Left hindlimb (tissue), 1 donor: Measurements from ENCODE around the gene ANKRD31.

ENCODE experiments used
- DNase-seq: peaks from one replicate; pipeline ENCODE4 v3.0.0-alpha.2; 2018

ANKRD31 gene

GRCh38 chr5:75057561-75057960, 179.1 kb downstream of the ANKRD31 start:
- DNase-seq, result no peak

DNA sequence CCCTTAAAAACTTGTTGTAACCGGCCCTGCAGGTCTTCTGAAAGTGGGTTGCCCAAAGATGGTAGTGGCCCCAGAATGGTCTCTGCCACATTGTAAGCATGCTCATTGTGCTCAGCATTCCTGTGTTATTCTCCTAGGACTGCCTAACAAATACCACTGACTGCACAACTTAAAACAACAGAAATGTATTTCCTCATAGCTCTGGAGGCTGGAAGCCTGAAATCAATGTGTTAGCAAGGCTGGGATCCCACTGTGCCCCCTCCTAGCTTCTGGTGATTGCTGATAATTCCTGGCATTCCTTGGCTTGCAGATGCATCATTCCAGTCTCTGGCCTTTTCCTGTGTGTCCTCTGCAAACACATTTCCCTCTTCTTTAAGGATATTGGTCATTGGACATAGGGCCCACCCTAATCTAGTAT, 180.9 kb downstream of the ANKRD31 start:
- no peak for DNase-seq

- DNase-seq, result peak; percentile 53
Measured at GRCh38 chr5:75054134-75054930, 182.3 kb downstream of the ANKRD31 start.

DNA sequence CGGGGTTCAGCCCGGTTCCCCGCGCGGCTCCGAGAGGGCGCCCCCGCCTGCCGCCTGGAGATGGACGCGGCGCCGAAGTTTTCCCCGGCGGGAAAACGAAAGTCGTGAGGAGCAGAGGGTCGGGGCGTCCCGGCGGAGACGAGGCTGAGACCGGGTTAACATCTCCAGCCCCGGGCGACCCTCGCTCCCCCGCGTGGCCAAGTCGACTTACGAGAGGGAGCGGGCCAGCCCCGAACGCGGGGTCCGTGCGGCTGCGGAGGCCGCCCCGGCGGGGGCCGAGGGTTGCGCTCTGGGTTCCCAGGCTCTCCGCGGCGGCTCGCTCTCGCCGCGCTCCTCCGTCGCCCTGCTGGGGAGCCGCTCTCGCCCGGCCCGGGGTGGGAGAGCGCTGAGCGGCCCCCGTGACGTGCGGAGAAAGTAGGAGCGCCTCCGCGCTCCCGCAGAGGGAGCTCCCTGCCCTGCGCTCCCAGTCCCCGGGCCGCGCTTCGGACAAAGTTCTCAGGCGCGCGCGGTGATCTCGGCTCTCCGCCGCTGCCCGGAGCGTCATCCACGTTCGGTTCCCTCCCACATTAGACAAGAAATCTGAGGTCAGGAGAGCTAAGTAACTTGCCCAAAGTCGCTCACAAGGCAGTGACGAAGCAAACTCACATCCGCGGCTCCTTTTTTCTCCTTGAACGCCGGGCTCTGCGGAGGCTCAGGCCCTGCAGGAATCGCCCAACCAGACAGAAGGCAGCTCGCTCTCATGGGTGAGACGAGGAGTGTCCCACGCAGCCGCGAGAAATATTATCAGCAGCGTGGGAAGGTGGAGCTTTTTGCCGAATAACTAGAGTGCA, 183.2 kb downstream of the ANKRD31 start:
- peak; percentile 66 for DNase-seq

GRCh38 chr5:75053054-75053303, 183.7 kb downstream of the ANKRD31 start:
- DNase-seq, result no peak

- DNase-seq, result peak; percentile 65
Measured at GRCh38 chr5:75052192-75053053, 184.3 kb downstream of the ANKRD31 start, which contains the start of gene GCNT4. Gene GCNT4 (minus strand): TSS chr5:75052558. CDS start chr5:75030037, 22,521 bp downstream.

DNA sequence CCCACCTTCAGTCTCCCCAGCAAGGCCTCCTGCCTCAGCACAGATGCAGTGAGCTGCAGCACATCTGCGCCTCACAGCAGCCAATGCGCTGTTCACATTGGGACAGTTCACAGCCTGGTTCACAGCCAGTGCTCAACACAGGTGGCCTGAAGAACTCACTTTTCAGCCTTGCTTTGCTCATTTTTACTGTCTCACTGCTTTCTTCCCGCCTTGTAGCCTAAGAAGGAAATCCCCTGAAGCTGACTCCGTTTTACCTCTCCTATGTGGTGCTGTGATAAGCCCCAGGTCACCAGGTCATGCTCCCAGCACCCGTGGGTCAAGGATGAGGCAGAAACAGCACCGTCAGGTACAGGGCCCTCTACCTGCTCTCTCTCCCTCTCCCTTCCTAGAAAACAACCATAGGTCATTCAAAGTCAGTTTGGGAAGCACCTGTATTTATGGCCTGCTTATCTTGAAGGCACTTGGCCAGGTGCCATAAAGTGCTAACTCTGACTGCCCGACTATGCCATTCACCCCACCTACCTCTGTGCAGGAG, 185.4 kb downstream of the ANKRD31 start:
- DNase-seq, result no peak

DNA sequence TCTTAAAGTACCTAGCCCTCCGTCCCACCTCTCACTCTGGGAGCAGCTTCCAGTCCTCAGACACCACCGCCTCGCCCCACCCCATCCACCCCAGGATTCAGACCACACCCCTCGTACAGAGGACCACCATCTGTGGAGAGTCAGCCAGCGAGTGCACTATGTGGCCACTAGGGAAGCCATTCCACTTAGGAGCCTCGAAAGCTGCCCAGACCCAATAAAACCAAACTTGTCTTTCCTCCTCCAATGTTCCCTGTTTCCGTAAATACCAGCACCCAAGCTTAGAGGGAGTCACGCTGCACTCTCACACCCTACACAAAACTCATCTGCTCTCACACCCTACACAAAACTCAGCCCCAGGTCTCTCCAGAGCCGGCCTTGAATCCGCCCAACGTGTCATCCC, 186.3 kb downstream of the ANKRD31 start:
- no peak for DNase-seq

DNA sequence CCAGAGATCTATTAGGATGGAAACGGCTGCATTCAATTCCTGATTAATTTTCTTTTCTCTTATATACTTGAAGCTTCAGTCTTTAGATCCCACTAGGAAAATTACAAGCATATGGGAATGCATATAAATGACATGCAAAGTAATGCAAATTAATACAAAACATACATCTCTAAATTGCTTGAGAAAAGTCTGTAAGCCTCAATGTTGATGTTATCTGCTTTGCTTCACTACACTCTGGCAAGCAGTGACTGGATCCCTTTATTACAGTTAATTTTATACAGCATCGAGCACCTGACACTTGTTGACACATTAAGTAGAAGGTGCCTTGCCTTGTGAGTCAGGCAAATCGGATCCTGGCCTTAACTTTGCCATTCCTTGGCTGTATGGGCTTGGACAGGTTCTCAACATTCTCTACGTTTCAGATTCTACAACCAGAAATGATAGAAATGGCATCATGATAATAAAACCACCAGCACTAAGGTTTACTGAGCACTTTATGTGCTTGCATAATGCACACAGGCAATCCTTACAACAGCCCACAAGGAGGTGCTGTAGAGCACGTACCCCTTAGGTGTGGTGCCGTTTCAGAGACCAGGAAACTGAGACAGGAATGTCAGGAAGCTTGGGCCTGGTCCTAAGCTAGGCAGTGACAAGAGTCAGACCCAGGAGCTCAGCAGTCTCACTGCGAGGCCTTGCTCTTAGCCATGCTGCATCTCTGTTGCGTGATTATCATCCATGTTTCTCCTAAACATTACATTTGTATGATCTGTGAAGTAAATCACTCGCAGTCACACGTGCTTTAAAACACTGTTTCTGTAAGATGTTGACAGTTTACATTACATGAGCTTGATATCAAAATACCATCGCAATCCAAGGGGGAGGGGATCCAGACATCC, 187.0 kb downstream of the ANKRD31 start:
- DNase-seq, result no peak

DNA sequence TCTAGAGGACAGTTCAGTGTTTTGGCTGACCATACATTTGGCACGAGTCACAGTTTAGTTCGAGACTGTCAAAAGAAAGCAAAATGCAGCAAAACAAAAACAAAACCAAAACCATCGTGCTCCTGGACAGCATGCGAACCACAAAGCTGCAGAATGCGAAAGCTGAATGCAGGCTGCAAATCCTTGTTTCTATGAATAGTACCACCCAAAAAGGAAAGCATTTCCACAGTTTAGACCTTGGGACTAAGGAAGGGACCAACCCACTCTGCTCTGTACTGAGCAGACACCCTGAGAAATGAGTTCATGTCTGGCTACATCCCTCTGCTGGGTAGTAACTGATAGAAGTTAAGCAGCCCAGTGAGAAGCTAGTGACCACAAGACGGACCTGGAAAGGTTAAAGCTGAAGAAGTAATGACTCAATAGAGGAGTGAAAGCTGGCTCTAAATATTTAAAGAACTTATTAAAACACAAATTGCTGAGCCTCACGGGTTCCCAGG, 188.2 kb downstream of the ANKRD31 start:
- no peak for DNase-seq

GRCh38 chr5:75047356-75047755, 189.3 kb downstream of the ANKRD31 start:
- DNase-seq, result no peak

- DNase-seq, result no peak
Measured at GRCh38 chr5:75046366-75047142, 190.1 kb downstream of the ANKRD31 start.

DNA sequence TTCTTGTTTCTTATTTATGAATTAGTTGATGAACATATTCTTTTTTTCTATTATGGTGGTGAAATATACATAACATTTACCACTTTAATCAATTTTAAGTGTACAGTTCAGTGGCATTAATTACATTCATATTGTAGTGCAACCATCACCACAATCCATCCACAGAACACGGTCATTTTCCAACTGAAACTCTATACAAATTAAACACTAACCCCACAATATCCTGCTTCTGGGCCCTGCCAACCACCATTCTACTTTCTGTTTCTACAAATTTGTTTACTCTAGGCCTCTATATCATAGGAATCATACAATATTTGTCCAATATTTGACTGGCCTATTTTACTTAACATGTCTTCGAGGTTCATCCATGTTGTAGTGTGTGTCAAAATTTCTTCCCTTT, 191.6 kb downstream of the ANKRD31 start:
- DNase-seq, result no peak

DNA sequence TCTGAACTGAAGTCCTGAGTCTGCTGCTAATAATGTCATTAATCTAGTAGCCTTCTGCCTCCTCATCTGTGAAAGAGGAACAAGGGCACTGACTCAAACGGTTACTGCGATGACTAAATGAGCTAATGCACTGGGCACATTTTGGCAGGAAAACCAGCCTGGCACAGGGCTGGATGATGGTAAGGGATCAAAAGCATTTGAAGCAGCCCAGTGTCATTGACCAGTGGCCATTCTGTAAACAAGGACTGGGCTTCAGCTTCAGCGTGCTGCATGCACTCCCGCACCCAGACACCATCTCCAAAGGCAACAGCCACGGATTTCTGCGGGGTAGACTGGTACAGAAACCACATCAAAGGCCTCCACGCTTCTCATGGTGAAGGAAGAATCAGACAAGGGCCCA, 192.3 kb downstream of the ANKRD31 start:
- no peak for DNase-seq

- no peak for DNase-seq
Measured at GRCh38 chr5:75043633-75044264, 192.9 kb downstream of the ANKRD31 start.

- DNase-seq, result no peak
Measured at GRCh38 chr5:75042522-75042921, 194.2 kb downstream of the ANKRD31 start.

- no peak for DNase-seq
Measured at GRCh38 chr5:75040973-75041372, 195.7 kb downstream of the ANKRD31 start.

- DNase-seq, result no peak
Measured at GRCh38 chr5:75037106-75037505, 199.6 kb downstream of the ANKRD31 start.

- DNase-seq, result no peak
Measured at GRCh38 chr5:75034137-75034739, 202.4 kb downstream of the ANKRD31 start.

DNA sequence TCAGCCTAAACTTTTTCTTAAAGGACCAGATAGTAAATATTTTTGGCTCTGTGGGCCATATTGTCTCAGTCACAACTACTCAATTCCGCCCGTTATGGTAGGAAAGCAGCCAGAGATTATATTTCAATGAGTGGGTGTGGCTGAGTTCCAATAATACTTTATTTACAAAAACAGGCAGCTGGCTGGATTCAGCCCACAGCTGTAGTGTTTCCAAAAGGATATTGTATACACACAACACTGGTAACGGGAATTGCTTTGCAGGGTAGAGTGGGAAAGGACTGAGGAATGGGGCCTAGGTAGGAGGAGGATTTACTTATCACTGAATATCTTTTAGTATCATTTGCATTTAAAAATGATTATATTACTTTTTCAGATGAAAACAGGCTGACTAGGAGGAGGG, 205.3 kb downstream of the ANKRD31 start:
- DNase-seq, result no peak
